ENCODE data around the gene SATB1. TPM values are rescaled to one million over a fixed set of nuclear protein-coding genes. Genes with fewer than 3 reads are reported as not detected.

SATB1 gene
- total and polyA plus RNA-seq, 2 of the 8 experiments (the other 6 are each of a cell fraction or from before 2014, with no cell fraction given) = 18.8 to 28.0 TPM

DNA sequence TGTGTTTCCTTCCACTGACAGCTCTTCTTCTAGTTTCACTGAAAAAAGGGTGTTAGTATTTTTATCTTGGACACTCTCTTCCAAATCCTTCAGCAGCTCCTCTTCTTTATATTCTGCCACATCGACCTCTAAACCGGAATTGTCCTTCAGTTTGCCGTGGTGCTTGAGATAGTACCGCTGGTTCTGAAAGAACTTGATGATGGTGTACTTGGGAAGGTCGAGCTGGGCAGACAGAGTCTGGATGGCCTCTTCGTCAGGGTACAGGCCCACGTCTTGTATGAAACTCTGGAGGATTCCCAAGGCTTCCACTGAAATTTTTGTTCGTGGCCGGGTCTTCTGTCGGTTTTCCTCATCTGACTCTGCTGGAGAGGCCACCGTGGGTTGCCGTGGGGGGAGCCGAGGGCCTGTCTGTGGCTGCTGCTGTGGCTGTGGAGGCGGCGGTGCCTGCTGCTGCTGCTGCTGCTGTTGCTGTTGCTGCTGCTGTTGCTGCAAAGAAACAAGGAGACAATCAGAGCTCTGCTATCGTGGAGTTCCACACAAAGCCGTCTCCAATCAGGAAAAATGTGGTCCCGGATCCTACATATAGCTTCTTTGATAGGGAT, 75.8 kb downstream of the SATB1 start:
- ChIA-PET POLR2A (ENCODE audit: partially characterized antibody) (interaction anchor here (0.7 kb wide), 1 partner anchor 14 kb away, joined by 4 read pairs; no protein-coding TSS in a partner anchor), CTCF (ENCODE audit: partially characterized antibody) (no interaction called here)
- no peaks in the 10 kb centered on the region for H3K27me3 ChIP-seq (replicated peaks in 1 of 4; ENCODE audit: control insufficient read depth in 3 of 4, extremely low read depth in 1 of 4, insufficient read depth in 3 of 4, low read length in 3 of 4)
- H3K56ac ChIP-seq (replicated peaks; ENCODE audit: insufficient read length, low read depth, low read length) = no peak overlapping the region
- H3K18ac ChIP-seq (ENCODE audit: extremely low read depth, low read length) = peak overlapping the region; percentile 49; the same call in 1 of the 2 replicates
- H3K4ac ChIP-seq (replicated peaks; ENCODE audit: insufficient read length, low read depth, low read length) = no peak overlapping the region
- 92% methylated on average over 16 of the region's 18 CpGs; no CpG with 5 or more reads in 1 of the 2 experiments for WGBS, 2 experiments (ENCODE audit: extremely low coverage in 1 of 2, insufficient coverage in 1 of 2, insufficient read length in 1 of 2, insufficient replicate concordance in 2 of 2, low coverage in 1 of 2, low lambda C conversion rate in 2 of 2, missing lambda C conversion rate in 1 of 2)
- H2AFZ ChIP-seq (ENCODE audit: low read length) = no peak overlapping the region
- peaks cover 0 to 41% (median 4%) of the 10 kb centered on the region in 4 experiments; a peak in 5 of 7 replicates for H3K4me1 ChIP-seq (replicated peaks in 1 of 4; ENCODE audit: control insufficient read depth in 3 of 4, insufficient read depth in 4 of 4, low read length in 3 of 4)
- H3K9ac ChIP-seq (replicated peaks in 1 of 4; ENCODE audit: extremely low read depth in 1 of 4, low read depth in 3 of 4, low read length in 3 of 4) = no peak overlapping the region
- H3K79me2 ChIP-seq (ENCODE audit: control insufficient read depth in 1 of 2, insufficient read depth in 2 of 2, low read length in 2 of 2) = no peaks in the 10 kb centered on the region
- H2BK5ac ChIP-seq (ENCODE audit: low read depth, low read length) = no peak overlapping the region
- H3K27ac ChIP-seq (ENCODE audit: low read depth, low read length) = peak overlapping the region; percentile 14; the same call in 1 of the 2 replicates
- H4K8ac ChIP-seq (ENCODE audit: extremely low read depth, insufficient read depth, low read length) = peak overlapping the region; percentile 15; the same call in 1 of the 2 replicates
- H4K5ac ChIP-seq (ENCODE audit: insufficient read length, low read depth, low read length) = no peak overlapping the region
- no peaks in the 10 kb centered on the region for H4K20me1 ChIP-seq (replicated peaks in 1 of 2; ENCODE audit: control insufficient read depth in 1 of 2, insufficient read depth in 2 of 2, low read length in 2 of 2)
- H2BK15ac ChIP-seq (ENCODE audit: low read length) = no peak overlapping the region
- no peak overlapping the region for H3K23ac ChIP-seq (ENCODE audit: insufficient read length)
- no peak overlapping the region; a peak in 1 of 4 replicates for H3K4me2 ChIP-seq (ENCODE audit: insufficient read depth in 1 of 2, low read depth in 2 of 2, low read length in 2 of 2)
- no peak overlapping the region for H2BK20ac ChIP-seq (ENCODE audit: low read length)
- peak overlapping the region; percentile 77; the same call in 1 of the 2 replicates for H2BK12ac ChIP-seq (ENCODE audit: low read depth, low read length)
- H3K9me3 ChIP-seq (ENCODE audit: insufficient read depth in 2 of 2, low read depth in 1 of 2, low read length in 1 of 2) = no peaks in the 10 kb centered on the region
- H3K4me3 ChIP-seq (ENCODE audit: extremely low read depth in 1 of 4, insufficient read depth in 2 of 4, low read depth in 3 of 4, low read length in 4 of 4) = no peak overlapping the region
- H2AK5ac ChIP-seq (ENCODE audit: low read depth, low read length) = no peak overlapping the region
- no peaks in the 10 kb centered on the region for H3K23me2 ChIP-seq (ENCODE audit: low read depth, low read length)
- peaks cover 2% of the 10 kb centered on the region; the same call in 1 of the 2 replicates for H3K79me1 ChIP-seq (ENCODE audit: low read depth, low read length)
- peaks cover 0 to 10% (median 0%) of the 10 kb centered on the region in 4 experiments; a peak in 1 of 8 replicates for H3K36me3 ChIP-seq (ENCODE audit: control insufficient read depth in 2 of 4, insufficient read depth in 4 of 4, low read length in 3 of 4)
- DNase-seq (ENCODE audit: low read depth in 1 of 2, low spot score in 2 of 2) (no peak), FAIRE-seq (no peak)
- no peak overlapping the region for H4K91ac ChIP-seq (replicated peaks; ENCODE audit: insufficient read length, low read length)
- no peak overlapping the region for H2BK120ac ChIP-seq (replicated peaks; ENCODE audit: low read depth, low read length)
- no peak overlapping the region for H3K14ac ChIP-seq (ENCODE audit: insufficient read length)
- TF ChIP-seq MAFK (IDR thresholded peaks at IDR 0.05; ENCODE audit: low read depth, low read length) = no peak
- TF ChIP-seq POLR2A (IDR thresholded peaks at IDR 0.05; ENCODE audit: control extremely low read depth in 1 of 2, low read depth in 2 of 2, low read length in 2 of 2) = no peak
- TF ChIP-seq CBX8 (IDR thresholded peaks at IDR 0.05; ENCODE audit: borderline replicate concordance, low read depth, low read length) = no peak
- no peak for TF ChIP-seq JUN (IDR thresholded peaks at IDR 0.05; ENCODE audit: low read depth, low read length)
- TF ChIP-seq USF2 (IDR thresholded peaks at IDR 0.05; ENCODE audit: low read length) = no peak
- no peak for TF ChIP-seq CBX5 (IDR thresholded peaks at IDR 0.05; ENCODE audit: low read depth, low read length)
- TF ChIP-seq, protein P1, sequence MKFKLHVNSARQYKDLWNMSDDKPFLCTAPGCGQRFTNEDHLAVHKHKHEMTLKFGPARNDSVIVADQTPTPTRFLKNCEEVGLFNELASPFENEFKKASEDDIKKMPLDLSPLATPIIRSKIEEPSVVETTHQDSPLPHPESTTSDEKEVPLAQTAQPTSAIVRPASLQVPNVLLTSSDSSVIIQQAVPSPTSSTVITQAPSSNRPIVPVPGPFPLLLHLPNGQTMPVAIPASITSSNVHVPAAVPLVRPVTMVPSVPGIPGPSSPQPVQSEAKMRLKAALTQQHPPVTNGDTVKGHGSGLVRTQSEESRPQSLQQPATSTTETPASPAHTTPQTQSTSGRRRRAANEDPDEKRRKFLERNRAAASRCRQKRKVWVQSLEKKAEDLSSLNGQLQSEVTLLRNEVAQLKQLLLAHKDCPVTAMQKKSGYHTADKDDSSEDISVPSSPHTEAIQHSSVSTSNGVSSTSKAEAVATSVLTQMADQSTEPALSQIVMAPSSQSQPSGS (IDR thresholded peaks at IDR 0.05; ENCODE audit: low read length) = no peak
- no peak for TF ChIP-seq EGR1 (IDR thresholded peaks at IDR 0.05; ENCODE audit: borderline replicate concordance, low read depth, low read length)
- TF ChIP-seq RAD21 (IDR thresholded peaks at IDR 0.05 in 1 of 2, conservative IDR thresholded peaks at IDR 0.05 in 1 of 2; ENCODE audit: low read depth in 2 of 2, low read length in 2 of 2) = no peak
- TF ChIP-seq, protein P2, sequence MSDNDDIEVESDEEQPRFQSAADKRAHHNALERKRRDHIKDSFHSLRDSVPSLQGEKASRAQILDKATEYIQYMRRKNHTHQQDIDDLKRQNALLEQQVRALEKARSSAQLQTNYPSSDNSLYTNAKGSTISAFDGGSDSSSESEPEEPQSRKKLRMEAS (IDR thresholded peaks at IDR 0.05) = no peak

Measured in H1 (cell line).